ENCODE measurements around the gene PDE11A. TPM values are rescaled to one million over a fixed set of nuclear protein-coding genes. Genes with fewer than 3 reads are reported as not detected.

PDE11A gene
- total RNA-seq, 3 donors from 2014 or later: 0.96 to 2.3 (median 2.2) TPM

DNA sequence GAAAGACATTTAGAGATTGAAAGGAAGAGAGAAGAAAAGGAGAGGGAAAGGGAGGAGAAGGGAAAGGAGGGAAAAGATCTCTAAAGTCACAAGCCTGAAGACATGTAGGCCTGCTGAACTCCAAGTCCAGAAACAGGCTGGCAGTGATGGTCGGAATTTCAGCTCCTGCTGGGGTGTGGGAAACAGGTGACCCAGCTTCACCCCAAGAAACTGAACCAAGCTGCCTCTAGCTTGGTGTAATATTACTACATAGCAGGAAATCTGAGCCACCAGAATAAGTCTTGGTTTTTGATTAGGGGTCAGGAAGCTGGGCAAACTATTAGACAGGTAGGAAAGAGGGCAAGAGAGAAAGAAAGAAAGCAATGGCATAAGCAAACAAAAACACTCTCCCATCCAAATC is 185.8 kb downstream of the PDE11A start:
- intact Hi-C loops (cut with DNase I; ENCODE audit: low total_unique reads): no loop called here
- Histone ChIP-seq H3K36me3 (no peaks in the 10 kb centered on the region), H3K4me3 (no peak overlapping the region), H3K9me3 (no peaks in the 10 kb centered on the region), H3K27ac (no peak overlapping the region), H3K27me3 (no peaks in the 10 kb centered on the region), H3K4me1 (no peaks in the 10 kb centered on the region)
- no peak for TF ChIP-seq POLR2AphosphoS5 (IDR thresholded peaks at IDR 0.05)
- DNase-seq (ENCODE audit: low spot score in 2 of 2): no peak

DNA sequence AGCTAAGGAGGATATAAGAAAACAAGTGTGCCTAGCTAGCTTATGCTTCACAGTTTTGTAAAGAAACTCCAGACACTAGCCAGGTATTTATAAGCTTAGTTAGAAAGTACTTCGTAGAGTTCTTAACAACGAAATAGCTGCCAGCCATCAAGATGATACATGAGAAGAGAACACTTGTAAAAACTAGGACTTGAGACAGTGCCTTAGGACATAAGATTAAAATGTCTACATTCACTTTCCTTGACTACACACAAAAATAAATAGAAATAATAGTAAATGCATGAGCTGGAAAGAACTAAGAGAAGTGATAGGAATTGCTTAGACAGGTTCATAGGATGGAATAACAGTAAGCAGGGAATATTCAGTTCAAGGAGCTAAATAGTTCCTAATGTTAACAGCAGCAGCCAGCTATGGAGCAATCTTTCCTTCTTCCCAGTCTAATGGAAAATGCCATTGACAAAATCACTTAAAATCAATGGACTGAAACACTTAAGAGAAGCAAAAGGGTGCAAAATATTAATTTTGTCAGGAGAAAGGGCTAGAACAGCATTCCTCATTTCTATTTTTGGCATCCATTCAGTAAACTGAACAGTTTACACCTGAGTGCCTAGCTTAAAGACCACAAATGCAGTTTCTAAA is 186.6 kb downstream of the PDE11A start:
- H3K4me3 ChIP-seq: no peak overlapping the region
- no peak for DNase-seq (ENCODE audit: low spot score in 2 of 2)
- H3K9me3 ChIP-seq: no peaks in the 10 kb centered on the region
- no peaks in the 10 kb centered on the region for H3K4me1 ChIP-seq
- intact Hi-C loops (cut with DNase I; ENCODE audit: low total_unique reads): no loop called here
- TF ChIP-seq POLR2A (IDR thresholded peaks at IDR 0.05) (no peak), POLR2AphosphoS5 (IDR thresholded peaks at IDR 0.05) (no peak)
- TF ChIP-seq, protein P1, sequence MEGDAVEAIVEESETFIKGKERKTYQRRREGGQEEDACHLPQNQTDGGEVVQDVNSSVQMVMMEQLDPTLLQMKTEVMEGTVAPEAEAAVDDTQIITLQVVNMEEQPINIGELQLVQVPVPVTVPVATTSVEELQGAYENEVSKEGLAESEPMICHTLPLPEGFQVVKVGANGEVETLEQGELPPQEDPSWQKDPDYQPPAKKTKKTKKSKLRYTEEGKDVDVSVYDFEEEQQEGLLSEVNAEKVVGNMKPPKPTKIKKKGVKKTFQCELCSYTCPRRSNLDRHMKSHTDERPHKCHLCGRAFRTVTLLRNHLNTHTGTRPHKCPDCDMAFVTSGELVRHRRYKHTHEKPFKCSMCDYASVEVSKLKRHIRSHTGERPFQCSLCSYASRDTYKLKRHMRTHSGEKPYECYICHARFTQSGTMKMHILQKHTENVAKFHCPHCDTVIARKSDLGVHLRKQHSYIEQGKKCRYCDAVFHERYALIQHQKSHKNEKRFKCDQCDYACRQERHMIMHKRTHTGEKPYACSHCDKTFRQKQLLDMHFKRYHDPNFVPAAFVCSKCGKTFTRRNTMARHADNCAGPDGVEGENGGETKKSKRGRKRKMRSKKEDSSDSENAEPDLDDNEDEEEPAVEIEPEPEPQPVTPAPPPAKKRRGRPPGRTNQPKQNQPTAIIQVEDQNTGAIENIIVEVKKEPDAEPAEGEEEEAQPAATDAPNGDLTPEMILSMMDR (IDR thresholded peaks at IDR 0.05): no peak
- no peak overlapping the region for H3K27ac ChIP-seq
- no peaks in the 10 kb centered on the region for H3K27me3 ChIP-seq
- H3K36me3 ChIP-seq: no peaks in the 10 kb centered on the region

DNA sequence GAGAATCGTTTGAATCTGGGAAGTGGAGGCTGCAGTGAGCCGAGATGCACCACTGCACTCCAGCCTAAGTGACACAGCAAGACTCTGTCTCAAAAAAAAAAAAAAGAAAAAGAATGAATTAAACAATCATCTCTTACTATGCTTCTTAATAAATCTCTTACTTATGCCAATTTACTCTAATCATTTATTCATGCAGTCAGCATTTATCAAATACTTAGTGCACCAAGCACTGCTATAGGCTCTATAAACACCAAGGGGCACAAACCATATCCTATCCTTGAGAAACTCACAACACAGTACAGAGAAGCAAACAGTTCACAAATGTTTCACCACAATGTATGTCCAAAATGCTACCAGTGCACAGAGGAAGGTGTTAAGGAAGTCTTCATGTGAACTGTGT is 189.4 kb downstream of the PDE11A start:
- TF ChIP-seq POLR2AphosphoS5 (IDR thresholded peaks at IDR 0.05) (no peak), POLR2A (IDR thresholded peaks at IDR 0.05) (no peak)
- TF ChIP-seq, protein P1 (IDR thresholded peaks at IDR 0.05): no peak
- intact Hi-C loops (cut with DNase I; ENCODE audit: low total_unique reads): no loop called here
- H3K4me1 ChIP-seq: peaks cover 0 to 4% of the 10 kb centered on the region in 2 donors

DNA sequence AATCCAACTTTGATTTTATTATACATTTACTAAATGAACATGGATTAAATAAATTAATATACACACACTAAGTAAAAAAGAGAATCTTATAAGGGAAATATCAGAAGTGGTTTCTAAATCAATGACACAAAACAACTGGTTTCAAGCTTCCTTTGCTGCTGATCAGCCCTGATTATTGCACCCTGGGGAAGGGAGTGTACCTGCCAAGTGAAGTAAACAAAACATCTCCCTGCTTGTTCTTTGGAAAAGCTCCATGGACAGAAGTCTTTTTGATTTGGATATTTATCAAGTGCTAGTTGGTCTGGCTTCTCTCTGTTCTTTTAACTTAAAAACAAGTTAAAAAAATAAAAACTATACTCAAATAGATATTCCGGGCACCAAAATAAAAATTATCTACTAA is 190.1 kb downstream of the PDE11A start:
- Histone ChIP-seq H3K4me1 (peaks cover 0 to 4% of the 10 kb centered on the region in 2 donors), H3K27me3 (no peaks in the 10 kb centered on the region), H3K36me3 (no peaks in the 10 kb centered on the region), H3K9me3 (no peaks in the 10 kb centered on the region), H3K27ac (no peak overlapping the region), H3K4me3 (no peak overlapping the region)
- DNase-seq (ENCODE audit: low spot score in 2 of 2): no peak
- intact Hi-C loops (cut with DNase I; ENCODE audit: low total_unique reads): no loop called here
- TF ChIP-seq POLR2AphosphoS5 (IDR thresholded peaks at IDR 0.05) (no peak), POLR2A (IDR thresholded peaks at IDR 0.05) (no peak)
- TF ChIP-seq, protein P1 (IDR thresholded peaks at IDR 0.05): no peak

More for the DNA sequence above, 189.4 kb downstream of the PDE11A start:
- no peak for DNase-seq (ENCODE audit: low spot score in 2 of 2)
- H3K9me3 ChIP-seq: no peaks in the 10 kb centered on the region
- no peaks in the 10 kb centered on the region for H3K36me3 ChIP-seq
- H3K27ac ChIP-seq: no peak overlapping the region
- no peak overlapping the region for H3K4me3 ChIP-seq
- no peaks in the 10 kb centered on the region for H3K27me3 ChIP-seq

DNA sequence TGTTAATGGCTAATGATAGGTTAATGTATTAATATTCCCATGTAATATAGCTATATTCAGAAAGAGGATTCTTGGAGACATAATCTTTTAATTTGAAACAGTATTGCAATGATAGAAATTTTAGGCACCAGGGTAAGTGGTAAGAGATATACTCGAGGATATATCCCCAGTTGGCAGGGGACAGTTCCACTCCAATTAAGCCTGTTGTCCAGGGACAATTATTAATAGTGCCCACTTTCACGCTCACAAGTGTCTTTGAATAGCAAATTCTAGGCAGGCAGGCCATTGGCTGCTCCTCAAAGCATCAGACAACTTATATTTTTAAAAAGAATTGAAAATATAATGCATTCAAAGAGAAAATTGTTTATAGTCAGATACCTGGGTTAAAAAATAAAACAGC is 190.7 kb downstream of the PDE11A start:
- DNase-seq (ENCODE audit: low spot score in 2 of 2): no peak
- Histone ChIP-seq H3K27ac (no peak overlapping the region), H3K27me3 (no peaks in the 10 kb centered on the region), H3K9me3 (no peaks in the 10 kb centered on the region), H3K36me3 (no peaks in the 10 kb centered on the region), H3K4me1 (peaks cover 0 to 4% of the 10 kb centered on the region in 2 donors), H3K4me3 (no peak overlapping the region)
- intact Hi-C loops (cut with DNase I; ENCODE audit: low total_unique reads): no loop called here
- TF ChIP-seq POLR2A (IDR thresholded peaks at IDR 0.05): no peak
- TF ChIP-seq POLR2AphosphoS5 (IDR thresholded peaks at IDR 0.05): no peak
- TF ChIP-seq, protein P1 (IDR thresholded peaks at IDR 0.05): no peak
